Activated CD8-positive, alpha-beta memory T cell treated with anti-CD3 and anti-CD28 coated beads, Interleukin-2, amount 50 U/mL, for 1 hour (primary cell): ENCODE measurements around the gene SEPTIN10.
"Not testable (repeated sequence)": the region's sequence is repeated elsewhere in the genome, so short reads cannot be mapped to it uniquely, and the experiment has no call there.

ENCODE experiments used
- DNase-seq: peaks from one replicate; pipeline ENCODE4 v3.0.0-alpha.2; 2020; ENCODE audit errors: extremely low read depth

Gene SEPTIN10

GRCh38 chr2:109545828-109546713 is 67.7 kb downstream of the SEPTIN10 start:
- DNase-seq = no peak

DNA sequence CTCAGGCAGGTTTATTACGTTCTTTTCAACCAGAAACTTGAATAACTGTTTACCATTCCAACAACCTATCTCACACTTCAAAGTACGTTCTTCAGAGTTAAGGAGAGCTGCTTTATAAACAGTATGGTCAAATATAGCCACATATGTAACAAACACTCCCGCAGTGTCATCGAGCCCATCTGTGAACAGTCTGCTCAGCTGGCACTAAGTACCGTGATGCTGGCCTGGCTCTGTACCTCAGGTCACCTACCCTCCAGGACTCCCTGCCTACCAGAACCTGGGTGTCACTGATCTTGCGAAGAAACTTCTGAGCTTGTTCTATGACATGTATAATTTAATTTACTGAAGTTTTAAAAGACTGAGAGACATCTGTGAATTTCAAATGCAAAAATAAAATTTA is 71.4 kb downstream of the SEPTIN10 start:
- no peak for DNase-seq

DNA sequence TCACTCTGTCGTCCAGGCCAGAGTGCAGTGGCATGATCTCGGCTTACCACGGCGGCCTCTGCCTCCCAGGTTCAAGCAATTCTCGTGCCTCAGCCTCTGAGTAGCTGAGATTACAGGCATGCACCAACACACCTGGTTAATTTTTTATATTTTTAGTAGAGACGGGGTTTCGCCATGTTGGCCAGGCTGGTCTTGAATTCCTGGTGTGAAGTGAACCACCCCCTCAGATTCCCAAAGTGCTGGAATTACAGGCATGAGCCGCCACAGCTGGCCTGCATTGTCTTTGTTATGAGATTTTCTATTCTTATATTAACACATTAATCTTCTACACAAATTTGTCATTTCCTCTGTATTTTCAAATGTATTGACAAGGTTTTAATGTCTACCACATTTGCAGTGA is 75.2 kb downstream of the SEPTIN10 start:
- DNase-seq = no peak

- DNase-seq = no peak
These were observed 76.1 kb downstream of the SEPTIN10 start for GRCh38 chr2:109537565-109538222.

DNA sequence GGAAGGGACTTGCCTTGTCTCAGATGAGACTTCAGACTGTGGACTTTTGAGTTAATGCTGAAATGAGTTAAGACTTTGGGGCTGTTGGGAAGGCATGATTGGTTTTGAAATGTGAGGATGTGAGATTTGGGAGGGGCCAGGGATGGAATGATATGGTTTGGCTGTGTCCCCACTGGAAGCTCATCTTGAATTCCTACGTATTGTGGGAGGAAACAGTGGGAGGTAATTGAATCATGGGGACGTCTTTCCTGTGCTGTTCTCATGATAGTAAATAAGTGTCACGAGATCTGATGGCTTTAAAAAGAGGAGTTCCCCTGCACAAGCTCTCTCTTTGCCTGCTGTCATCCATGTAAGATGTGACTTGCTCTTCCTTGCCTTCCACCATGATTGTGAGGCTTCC is 77.2 kb downstream of the SEPTIN10 start:
- not testable (repeated sequence) for DNase-seq

GRCh38 chr2:109535217-109535946 is 78.4 kb downstream of the SEPTIN10 start:
- no peak for DNase-seq

- no peak for DNase-seq
These were observed 79.9 kb downstream of the SEPTIN10 start for GRCh38 chr2:109533823-109534222.

GRCh38 chr2:109532728-109533076 is 81.1 kb downstream of the SEPTIN10 start:
- no peak for DNase-seq

- no peak for DNase-seq
These were observed 81.7 kb downstream of the SEPTIN10 start for GRCh38 chr2:109531896-109532727.

- DNase-seq = no peak
These were observed 82.5 kb downstream of the SEPTIN10 start for GRCh38 chr2:109531221-109531620.

GRCh38 chr2:109530712-109531111 is 83.1 kb downstream of the SEPTIN10 start:
- DNase-seq = no peak

- no peak for DNase-seq
These were observed 84.0 kb downstream of the SEPTIN10 start for GRCh38 chr2:109529532-109530449.

GRCh38 chr2:109528811-109529501 is 84.8 kb downstream of the SEPTIN10 start:
- DNase-seq = no peak

DNA sequence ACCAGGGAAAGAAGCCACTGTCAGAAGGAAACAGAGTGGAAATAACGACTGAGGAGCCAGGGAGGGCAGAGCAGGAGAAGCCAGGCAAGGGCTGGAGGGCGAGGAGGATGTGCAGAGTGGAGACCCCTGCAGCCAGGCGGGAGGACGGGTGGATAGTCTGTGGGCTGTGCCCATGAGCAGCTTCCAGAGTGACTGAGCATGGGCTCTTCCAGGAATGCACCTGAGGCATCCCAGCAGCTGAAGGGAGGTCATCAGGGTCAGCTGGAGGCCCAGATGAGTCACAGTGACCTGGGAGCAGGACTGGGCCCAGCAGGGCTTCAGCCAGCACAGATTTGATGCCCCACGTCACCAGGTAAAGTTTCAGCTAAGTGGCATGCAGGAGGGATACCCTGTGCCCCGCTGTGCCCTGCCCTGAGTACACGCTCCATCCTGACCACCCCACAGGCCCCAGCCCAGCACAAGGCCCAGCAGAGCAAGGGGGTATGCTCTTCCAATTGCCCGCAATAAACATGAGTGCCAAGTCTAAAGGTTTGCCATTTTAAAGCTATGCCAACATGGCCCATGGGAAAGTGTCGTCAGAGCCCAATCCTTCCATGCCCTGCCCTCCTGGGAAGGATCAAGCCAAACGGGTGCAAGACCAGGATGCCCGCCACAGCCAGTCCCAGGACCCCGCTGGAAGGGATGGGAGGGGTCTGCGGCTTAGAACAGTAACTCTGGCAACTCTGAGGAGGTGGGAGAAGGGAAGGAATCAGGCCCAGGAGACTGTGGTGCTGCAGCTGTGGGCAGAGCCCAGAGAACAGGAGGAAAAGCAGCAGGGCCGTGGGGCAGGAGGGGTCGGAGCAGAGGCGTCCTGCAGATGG is 85.7 kb downstream of the SEPTIN10 start:
- DNase-seq = no peak

DNA sequence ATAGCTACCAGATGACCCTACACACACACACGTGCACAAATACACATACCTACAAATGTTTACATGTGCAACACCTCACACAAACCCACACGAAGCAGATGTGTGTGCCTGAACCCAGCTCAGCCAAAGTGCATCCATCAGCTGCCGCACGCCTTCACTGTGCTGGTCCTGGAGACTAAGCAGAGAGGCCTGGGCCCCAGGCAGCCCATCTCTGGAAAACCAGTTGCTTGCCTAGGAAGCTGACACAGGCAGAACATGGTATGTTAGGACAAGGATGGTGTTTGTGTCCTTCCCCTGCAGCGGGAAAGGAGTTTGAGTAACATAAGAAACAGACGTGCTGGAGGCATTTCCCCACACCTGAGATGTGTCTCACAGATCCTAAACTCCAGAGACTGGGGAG is 86.7 kb downstream of the SEPTIN10 start:
- no peak for DNase-seq

DNA sequence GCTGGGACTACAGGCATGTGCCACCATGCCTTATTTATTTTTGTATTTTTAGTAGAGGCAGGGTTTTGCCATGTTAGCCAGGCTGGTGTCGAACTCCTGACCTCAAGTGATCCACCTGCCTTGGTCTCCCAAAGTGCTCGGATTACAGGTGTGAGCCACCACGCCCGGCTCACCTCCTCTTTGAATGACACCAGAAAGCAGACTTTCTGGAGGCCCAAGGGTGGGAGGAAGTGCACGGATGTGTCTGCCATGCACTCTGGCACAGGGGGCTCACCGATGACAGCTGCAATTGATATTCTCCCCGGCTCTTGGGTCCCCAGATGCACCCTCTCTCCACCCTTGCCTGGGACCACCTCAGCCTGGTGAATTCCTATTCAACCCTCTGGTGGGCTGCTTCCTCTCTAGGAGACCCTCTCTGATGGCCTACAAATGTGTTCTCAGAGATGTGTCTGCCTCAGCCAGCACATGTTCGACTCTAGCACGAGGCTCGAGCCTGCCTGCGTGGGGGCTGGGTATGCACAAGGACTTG is 87.3 kb downstream of the SEPTIN10 start:
- no peak for DNase-seq

GRCh38 chr2:109525836-109526235 is 87.9 kb downstream of the SEPTIN10 start:
- no peak for DNase-seq

GRCh38 chr2:109523536-109524361 is 90.0 kb downstream of the SEPTIN10 start:
- DNase-seq = no peak
